NCI-H2227 (cell line): Measurements from ENCODE around the gene PLEKHF1.
"Not testable (repeated sequence)": the region's sequence is repeated elsewhere in the genome, so short reads cannot be mapped to it uniquely, and the experiment has no call there.

Experiments
- DNase-seq: peaks from one replicate; lab custom pipeline; 2025; ENCODE audit not compliant: unreplicated experiment; lab: John Stamatoyannopoulos, UW

The PLEKHF1 gene

GRCh38 chr19:29697523-29698261 lies 32.4 kb downstream of the PLEKHF1 start:
- no peak for DNase-seq

- DNase-seq: no peak
These were observed 34.6 kb downstream of the PLEKHF1 start for GRCh38 chr19:29699861-29700260.

- peak; percentile 68 for DNase-seq
These were observed 35.2 kb downstream of the PLEKHF1 start for GRCh38 chr19:29700498-29700897.

- DNase-seq: peak; percentile 96
These were observed 37.1 kb downstream of the PLEKHF1 start for GRCh38 chr19:29702161-29702962.

- DNase-seq: no peak
These were observed 37.7 kb downstream of the PLEKHF1 start for GRCh38 chr19:29702963-29703320.

GRCh38 chr19:29704562-29705558 lies 39.6 kb downstream of the PLEKHF1 start:
- no peak for DNase-seq

- no peak for DNase-seq
These were observed 40.4 kb downstream of the PLEKHF1 start for GRCh38 chr19:29705706-29706105.

- DNase-seq: no peak
These were observed 41.4 kb downstream of the PLEKHF1 start for GRCh38 chr19:29706635-29707034.

GRCh38 chr19:29708554-29709439 lies 43.5 kb downstream of the PLEKHF1 start:
- DNase-seq: no peak

- DNase-seq: not testable (repeated sequence)
These were observed 44.2 kb downstream of the PLEKHF1 start for GRCh38 chr19:29709440-29709798.

GRCh38 chr19:29711584-29712132 lies 46.4 kb downstream of the PLEKHF1 start:
- no peak for DNase-seq

- DNase-seq: no peak
These were observed 47.7 kb downstream of the PLEKHF1 start for GRCh38 chr19:29712744-29713516.

GRCh38 chr19:29714371-29714952 lies 49.2 kb downstream of the PLEKHF1 start:
- peak; percentile 69 for DNase-seq

GRCh38 chr19:29714953-29715700 lies 49.9 kb downstream of the PLEKHF1 start, which contains the start of gene C19orf12:
C19orf12 (minus strand) TSS chr19:29715261; CDS start chr19:29708413, 6,848 bp downstream.
- DNase-seq: peak; percentile 98

GRCh38 chr19:29715701-29716581 lies 50.7 kb downstream of the PLEKHF1 start:
- DNase-seq: no peak

- DNase-seq: no peak
These were observed 51.8 kb downstream of the PLEKHF1 start for GRCh38 chr19:29717051-29717450.

- peak; percentile 83 for DNase-seq
These were observed 58.9 kb downstream of the PLEKHF1 start for GRCh38 chr19:29724102-29724641.
